ENCODE measurements around the gene SLMAP.

DNA sequence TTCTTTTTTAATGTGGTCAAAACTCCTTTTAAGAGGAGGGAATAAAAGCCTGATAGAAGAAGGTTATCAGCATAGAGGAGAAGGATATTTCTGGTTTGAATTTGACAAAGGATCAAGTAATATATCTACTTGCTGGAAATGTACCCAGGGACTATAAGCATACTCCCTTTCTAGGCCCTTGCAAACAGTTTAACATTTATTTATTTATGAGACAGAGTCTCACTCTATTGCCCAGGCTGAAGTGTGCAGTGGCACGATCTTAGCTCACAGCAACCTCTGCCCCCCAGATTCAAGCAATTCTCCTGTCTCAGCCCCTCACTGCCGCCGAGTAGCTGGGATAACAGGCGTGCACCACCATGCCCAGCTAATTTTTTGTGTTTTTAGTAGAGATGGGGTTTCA is 71.6 kb downstream of the SLMAP start:
- TF ChIP-seq, protein P1, sequence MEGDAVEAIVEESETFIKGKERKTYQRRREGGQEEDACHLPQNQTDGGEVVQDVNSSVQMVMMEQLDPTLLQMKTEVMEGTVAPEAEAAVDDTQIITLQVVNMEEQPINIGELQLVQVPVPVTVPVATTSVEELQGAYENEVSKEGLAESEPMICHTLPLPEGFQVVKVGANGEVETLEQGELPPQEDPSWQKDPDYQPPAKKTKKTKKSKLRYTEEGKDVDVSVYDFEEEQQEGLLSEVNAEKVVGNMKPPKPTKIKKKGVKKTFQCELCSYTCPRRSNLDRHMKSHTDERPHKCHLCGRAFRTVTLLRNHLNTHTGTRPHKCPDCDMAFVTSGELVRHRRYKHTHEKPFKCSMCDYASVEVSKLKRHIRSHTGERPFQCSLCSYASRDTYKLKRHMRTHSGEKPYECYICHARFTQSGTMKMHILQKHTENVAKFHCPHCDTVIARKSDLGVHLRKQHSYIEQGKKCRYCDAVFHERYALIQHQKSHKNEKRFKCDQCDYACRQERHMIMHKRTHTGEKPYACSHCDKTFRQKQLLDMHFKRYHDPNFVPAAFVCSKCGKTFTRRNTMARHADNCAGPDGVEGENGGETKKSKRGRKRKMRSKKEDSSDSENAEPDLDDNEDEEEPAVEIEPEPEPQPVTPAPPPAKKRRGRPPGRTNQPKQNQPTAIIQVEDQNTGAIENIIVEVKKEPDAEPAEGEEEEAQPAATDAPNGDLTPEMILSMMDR (IDR thresholded peaks at IDR 0.05; ENCODE audit: borderline replicate concordance, extremely low read depth, low read length, poor library complexity, severe bottlenecking) = no peak
- no peak for TF ChIP-seq EZH2 (IDR thresholded peaks at IDR 0.05; ENCODE audit: borderline replicate concordance, low read depth, low read length, severe bottlenecking)
